Activated naive CD4-positive, alpha-beta T cell treated with anti-CD3 and anti-CD28 coated beads, Interleukin-2, amount 50 U/mL, for 24 hours (primary cell): ENCODE results near the gene KRTAP10-2.
"Not testable (repeated sequence)": the region's sequence is repeated elsewhere in the genome, so short reads cannot be mapped to it uniquely, and the experiment has no call there.

Experiments
- H3K27ac Mint-ChIP-seq: one replicate; pipeline ENCODE4 v1.8.0; 2021; ENCODE audit warnings: mild to moderate bottlenecking, mixed read lengths
- H3K27me3 Mint-ChIP-seq: one replicate; pipeline ENCODE4 v1.8.0; 2021; ENCODE audit warnings: mixed read lengths
- H3K36me3 Mint-ChIP-seq: one replicate; pipeline ENCODE4 v1.8.0; 2021; ENCODE audit warnings: mixed read lengths
- H3K4me1 Mint-ChIP-seq: one replicate; pipeline ENCODE4 v1.8.0; 2021; ENCODE audit warnings: mixed read lengths
- H3K4me3 Mint-ChIP-seq: one replicate; pipeline ENCODE4 v1.8.0; 2021; ENCODE audit warnings: mild to moderate bottlenecking, mixed read lengths
- H3K9me3 Mint-ChIP-seq: one replicate; pipeline ENCODE4 v1.8.0; 2021; ENCODE audit warnings: mixed read lengths

Gene KRTAP10-2

DNA sequence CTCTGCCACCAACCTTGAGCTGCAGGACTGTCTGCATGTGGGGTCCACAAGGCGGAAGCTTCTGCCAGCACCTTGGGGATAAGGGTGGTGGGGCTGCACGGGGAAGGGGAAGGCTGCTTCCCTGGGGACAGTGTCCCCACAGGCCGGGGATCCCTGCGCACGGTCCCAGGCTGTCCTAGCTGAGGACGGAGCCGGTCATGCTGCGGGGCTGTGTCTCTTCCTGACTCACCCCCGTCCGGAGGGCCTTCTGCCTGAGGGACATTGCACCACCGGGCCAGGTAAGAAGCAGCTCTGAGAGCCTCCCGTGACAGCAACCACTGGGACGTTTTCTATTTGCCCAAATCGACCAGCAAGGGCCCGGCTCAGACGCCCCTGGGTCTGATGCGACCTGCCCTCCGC, 41.2 kb downstream of the KRTAP10-2 start:
- no peaks in the 10 kb centered on the region for H3K4me1 Mint-ChIP-seq
- no peaks in the 10 kb centered on the region for H3K36me3 Mint-ChIP-seq
- H3K27me3 Mint-ChIP-seq = no peaks in the 10 kb centered on the region
- no peak overlapping the region for H3K27ac Mint-ChIP-seq
- no peak overlapping the region for H3K4me3 Mint-ChIP-seq
- no peaks in the 10 kb centered on the region for H3K9me3 Mint-ChIP-seq

DNA sequence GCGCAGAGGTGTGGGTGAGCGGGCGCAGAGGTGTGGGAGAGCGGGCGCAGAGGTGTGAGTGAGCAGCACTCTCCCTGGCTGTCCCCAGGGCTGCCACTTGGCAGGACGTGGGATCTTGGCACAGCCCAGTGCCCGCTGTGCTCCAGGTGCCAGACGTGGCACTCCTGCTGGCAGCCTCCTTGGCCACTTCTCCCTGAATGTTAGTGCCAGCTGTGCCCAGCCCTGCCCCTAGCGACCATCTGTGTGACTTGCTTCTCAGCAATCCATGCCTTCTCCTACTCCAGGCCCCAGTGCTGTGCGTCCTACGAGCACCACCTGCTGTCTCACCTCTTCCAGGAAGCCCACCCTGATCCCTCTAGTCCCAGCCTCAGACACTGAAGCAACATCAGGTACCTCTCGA, 41.8 kb downstream of the KRTAP10-2 start:
- Mint-ChIP-seq H3K4me3 (no peak overlapping the region), H3K36me3 (no peaks in the 10 kb centered on the region), H3K4me1 (no peaks in the 10 kb centered on the region), H3K9me3 (no peaks in the 10 kb centered on the region), H3K27me3 (no peaks in the 10 kb centered on the region), H3K27ac (no peak overlapping the region)

DNA sequence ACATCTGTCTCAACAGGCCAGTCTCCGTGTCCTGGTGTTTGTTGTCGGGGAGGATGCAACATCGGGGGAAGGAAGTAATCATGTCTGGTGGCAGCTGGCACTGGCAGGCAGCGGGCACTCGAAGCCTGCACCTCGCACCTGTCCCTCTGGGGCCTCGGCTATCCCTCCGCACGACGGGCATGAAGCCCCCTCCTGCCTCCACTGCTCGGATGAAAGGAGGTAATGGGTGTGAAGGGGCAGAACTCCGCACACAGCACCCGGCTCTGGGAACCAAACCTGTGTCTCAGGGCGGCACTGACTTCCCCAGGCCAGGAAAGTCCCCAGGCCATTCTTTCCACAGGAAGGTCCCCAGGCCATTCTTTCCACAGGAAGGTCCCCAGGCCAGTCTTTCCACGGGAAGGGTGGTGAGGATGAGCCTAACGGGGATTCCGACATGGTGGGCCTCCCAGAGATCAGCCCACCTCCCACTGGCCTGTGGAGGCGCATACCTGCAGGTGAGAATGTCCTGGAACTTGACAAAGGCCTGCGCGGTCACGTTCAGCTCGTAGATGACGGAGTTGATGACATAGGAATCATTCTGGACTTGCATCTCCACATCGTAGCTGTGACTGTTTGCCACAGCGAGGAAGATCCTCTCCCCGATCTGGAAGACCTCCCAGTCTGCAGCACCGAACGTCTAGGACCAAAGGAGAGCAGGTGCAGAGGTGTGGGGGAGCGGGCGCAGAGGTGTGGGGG, 42.4 kb downstream of the KRTAP10-2 start:
- no peaks in the 10 kb centered on the region for H3K36me3 Mint-ChIP-seq
- H3K27ac Mint-ChIP-seq = no peak overlapping the region
- no peaks in the 10 kb centered on the region for H3K9me3 Mint-ChIP-seq
- no peaks in the 10 kb centered on the region for H3K27me3 Mint-ChIP-seq
- H3K4me1 Mint-ChIP-seq = no peaks in the 10 kb centered on the region
- H3K4me3 Mint-ChIP-seq = no peak overlapping the region

DNA sequence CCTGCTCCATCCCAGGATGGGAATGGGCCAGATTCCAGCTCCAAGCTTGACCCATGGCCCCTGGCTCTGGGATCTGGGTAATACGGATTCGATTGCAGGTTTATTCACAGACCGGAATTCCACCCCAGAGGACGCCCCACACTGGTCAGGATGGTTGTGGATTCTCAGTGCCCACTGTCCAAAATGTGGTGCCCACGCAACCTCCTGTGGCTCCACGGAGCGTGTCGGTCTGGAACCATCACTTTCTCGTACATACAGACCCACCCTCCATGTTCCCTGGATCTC, 42.9 kb downstream of the KRTAP10-2 start:
- no peaks in the 10 kb centered on the region for H3K27me3 Mint-ChIP-seq
- no peak overlapping the region for H3K27ac Mint-ChIP-seq
- no peaks in the 10 kb centered on the region for H3K9me3 Mint-ChIP-seq
- H3K36me3 Mint-ChIP-seq = no peaks in the 10 kb centered on the region
- no peak overlapping the region for H3K4me3 Mint-ChIP-seq
- H3K4me1 Mint-ChIP-seq = no peaks in the 10 kb centered on the region

DNA sequence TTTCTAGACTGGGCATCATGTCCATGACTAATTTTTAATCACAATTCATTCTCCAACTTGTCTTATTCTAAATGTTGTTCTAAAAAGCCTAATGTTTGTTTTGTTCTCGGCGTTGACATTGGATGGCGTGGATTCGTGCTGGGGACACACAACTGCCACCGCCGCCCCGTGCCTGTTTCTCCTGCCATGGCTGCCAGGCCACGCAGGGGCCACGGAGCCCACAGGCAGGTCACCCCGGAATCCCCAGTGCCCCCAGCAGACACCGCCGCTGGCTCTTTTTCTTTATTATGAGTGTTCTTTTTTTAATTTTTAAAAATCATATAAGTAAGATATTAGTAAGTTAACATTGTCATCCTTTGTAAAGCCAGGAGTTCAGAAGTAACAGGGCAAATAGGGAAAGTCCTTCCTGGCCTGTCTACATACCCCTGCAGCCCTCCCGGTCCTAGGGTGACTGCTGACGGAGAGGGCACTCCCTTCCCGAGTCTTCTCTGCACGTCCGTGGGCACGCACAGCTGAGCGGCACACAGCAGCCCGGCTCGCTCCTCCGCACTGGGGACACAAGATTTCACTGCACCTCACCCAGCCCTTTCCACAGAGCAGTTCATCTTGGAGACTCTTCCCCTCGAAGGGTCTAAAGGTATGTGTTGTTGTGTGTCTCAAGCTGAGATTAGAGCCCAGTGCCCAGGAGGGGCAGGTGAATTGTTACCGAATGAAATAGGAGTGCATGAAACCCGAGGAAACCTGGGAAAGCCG, 43.5 kb downstream of the KRTAP10-2 start:
- Mint-ChIP-seq H3K4me3 (no peak overlapping the region), H3K9me3 (no peaks in the 10 kb centered on the region), H3K27ac (no peak overlapping the region), H3K36me3 (no peaks in the 10 kb centered on the region), H3K27me3 (no peaks in the 10 kb centered on the region), H3K4me1 (no peaks in the 10 kb centered on the region)

DNA sequence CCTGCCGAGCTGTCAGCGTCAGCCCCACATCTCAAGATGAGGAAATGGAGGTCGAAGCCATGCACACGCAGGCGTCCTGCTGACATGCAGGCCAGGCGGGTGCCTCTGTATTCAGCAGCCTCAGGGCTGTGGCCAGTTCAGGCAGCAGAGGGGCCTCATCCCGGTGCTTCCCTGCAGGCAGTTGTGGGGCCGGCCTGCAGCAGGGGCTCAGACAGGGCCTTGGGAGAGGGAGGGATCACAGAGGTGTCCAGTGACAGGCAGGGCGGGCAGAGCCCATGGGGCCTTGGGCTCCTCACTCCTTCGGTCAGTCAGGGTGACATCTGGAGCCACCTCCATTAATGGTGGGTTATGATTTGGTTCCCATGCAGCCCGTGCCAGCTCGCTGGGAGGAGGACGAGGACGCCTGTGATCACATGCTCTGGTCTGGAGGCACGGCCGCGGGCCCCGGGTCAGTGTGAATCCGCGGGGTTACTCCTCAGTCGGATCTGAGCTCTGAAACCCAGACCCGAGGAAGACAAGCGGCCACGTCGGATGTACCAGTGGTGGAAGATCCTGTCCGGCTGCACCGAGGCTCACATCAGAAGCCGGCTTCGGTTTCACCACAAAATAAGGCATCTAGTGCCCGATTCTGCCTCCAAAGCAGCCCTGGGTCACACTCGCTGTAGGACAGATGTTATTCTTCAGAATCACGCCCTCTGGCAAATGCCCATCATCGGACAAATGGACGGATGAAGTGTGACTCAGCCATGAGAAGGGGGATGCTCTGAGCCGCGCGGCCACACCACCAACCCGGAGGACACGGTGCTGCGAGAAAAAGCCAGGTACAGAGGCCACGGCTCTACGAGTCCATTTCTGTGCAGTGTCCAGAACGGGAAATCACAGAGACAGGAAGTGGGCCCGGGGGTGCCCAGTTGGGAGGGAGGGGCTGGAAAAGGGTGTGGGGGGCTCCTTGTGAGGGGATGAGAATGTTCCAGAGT, 44.7 kb downstream of the KRTAP10-2 start:
- no peak overlapping the region for H3K27ac Mint-ChIP-seq
- no peaks in the 10 kb centered on the region for H3K9me3 Mint-ChIP-seq
- H3K4me1 Mint-ChIP-seq = peaks cover 5% of the 10 kb centered on the region
- H3K4me3 Mint-ChIP-seq = no peak overlapping the region
- H3K27me3 Mint-ChIP-seq = no peaks in the 10 kb centered on the region
- no peaks in the 10 kb centered on the region for H3K36me3 Mint-ChIP-seq

DNA sequence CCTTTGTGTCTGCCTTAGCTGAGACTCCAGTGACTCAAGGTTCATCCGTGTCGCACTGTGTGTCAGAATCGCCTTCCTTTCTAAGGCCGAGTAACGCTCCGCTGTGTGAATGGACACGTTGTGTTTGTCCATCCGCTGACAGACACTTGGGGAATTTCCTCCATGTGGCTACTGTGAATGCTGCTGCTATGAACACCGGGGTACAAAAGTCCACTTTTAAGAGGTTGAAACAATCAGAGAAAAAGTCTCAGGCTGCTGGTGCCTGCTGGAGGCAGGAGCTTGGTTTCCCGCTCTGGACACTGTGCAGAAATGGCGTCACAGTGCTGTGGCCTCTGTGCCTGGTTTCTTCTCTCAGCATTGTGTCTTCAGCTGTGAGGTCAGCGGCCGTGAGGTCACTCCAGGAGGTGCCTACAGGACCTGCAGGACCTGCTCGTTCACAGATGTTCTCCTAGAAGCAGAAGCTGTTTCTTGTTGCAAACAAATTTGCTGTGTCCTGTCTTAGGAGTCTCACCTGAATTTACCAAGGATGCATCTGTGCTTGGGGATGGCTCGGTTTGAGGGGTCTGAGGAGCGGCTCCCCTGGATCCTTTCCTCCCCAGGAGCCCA, 45.5 kb downstream of the KRTAP10-2 start:
- no peaks in the 10 kb centered on the region for H3K27me3 Mint-ChIP-seq
- no peak overlapping the region for H3K27ac Mint-ChIP-seq
- H3K9me3 Mint-ChIP-seq = no peaks in the 10 kb centered on the region
- peaks cover 5% of the 10 kb centered on the region for H3K4me1 Mint-ChIP-seq
- no peak overlapping the region for H3K4me3 Mint-ChIP-seq
- no peaks in the 10 kb centered on the region for H3K36me3 Mint-ChIP-seq

DNA sequence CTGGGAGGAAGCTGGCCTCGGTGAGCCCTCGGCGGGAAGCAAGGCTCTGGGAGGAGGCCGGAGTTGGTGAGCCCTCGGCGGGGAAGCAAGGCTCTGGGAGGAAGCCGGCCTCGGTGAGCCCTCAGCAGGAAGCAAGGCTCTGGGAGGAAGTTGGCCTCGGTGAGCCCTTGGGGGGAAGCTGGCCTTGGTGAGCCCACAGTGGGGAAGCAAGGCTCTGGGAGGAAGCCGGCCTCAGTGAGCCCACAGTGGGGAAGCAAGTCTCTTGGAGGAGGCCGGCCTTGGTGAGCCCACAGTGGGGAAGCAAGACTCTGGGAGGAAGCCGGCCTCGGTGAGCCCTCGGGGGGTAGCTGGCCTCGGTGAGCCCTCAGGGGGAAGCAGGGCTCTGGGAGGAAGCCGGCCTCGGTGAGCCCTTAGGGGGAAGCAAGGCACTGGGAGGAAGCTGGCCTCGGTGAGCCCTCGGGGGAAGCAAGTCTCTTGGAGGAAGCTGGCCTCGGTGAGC, 47.4 kb downstream of the KRTAP10-2 start:
- Mint-ChIP-seq H3K36me3 (no peaks in the 10 kb centered on the region), H3K9me3 (no peaks in the 10 kb centered on the region), H3K4me3 (no peak overlapping the region), H3K4me1 (peaks cover 5% of the 10 kb centered on the region), H3K27ac (no peak overlapping the region), H3K27me3 (no peaks in the 10 kb centered on the region)

DNA sequence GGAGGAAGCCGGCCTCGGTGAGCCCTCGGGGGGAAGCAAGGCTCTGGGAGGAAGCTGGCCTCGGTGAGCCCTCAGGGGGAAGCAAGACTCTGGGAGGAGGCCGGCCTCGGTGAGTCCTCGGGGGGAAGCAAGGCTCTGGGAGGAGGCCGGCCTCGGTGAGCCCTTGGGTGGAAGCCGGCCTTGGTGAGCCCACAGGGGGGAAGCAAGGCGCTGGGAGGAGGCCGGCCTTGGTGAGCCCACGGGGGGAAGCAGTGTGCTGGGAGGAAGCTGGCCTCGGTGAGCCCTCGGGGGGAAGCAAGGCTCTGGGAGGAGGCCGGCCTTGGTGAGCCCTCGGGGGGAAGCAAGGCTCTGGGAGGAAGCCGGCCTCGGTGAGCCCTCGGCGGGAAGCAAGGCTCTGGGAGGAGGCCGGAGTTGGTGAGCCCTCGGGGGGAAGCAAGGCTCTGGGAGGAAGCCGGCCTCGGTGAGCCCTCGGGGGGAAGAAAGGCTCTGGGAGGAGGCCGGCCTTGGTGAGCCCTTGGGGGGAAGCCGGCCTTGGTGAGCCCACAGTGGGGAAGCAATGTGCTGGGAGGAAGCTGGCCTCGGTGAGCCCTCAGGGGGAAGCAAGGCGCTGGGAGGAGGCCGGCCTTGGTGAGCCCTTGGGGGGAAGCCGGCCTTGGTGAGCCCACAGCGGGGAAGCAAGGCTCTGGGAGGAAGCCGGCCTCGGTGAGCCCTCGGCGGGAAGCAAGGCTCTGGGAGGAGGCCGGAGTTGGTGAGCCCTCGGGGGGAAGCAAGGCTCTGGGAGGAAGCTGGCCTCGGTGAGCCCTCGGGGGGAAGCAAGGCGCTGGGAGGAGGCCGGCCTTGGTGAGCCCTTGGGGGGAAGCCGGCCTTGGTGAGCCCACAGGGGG, 48.1 kb downstream of the KRTAP10-2 start:
- not testable (repeated sequence) for H3K9me3 Mint-ChIP-seq, H3K27ac Mint-ChIP-seq, H3K27me3 Mint-ChIP-seq, H3K4me1 Mint-ChIP-seq, H3K36me3 Mint-ChIP-seq, H3K4me3 Mint-ChIP-seq

DNA sequence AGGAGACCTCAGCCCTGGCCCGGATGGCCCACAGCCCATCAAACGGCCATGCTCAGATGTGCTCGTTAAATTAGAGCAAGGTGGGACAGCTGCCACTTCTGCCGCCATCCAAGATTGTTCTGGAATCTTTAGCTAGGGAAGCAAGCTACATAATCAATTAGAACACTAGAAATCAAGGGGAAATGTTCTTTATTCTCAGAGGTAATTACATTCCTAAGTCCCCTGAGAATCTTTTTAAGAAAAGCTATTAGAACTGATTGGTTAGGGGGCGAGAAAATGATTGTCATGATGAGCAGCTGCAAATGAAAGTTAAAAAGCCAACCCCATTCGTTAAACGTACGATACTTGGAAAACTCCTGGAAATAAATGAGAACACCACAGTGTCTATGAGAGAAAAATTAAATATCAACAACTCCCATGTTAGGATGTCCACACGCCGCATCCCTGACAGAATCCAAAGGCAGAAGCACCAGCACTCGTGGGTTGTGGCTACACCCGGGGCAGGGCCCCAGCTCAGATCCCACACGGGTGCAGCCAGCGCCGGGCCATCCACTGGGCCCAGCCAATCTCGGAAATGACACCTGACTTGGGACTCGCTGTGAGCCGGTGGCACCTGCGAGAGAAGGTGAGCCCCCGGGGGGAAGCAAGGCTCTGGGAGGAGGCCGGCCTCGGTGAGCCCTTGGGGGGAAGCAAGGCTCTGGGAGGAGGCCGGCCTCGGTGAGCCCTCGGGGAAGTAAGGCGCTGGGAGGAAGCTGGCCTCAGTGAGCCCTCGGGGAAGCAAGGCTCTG, 48.9 kb downstream of the KRTAP10-2 start:
- Mint-ChIP-seq H3K27ac (no peak overlapping the region), H3K9me3 (no peaks in the 10 kb centered on the region), H3K36me3 (no peaks in the 10 kb centered on the region), H3K27me3 (no peaks in the 10 kb centered on the region), H3K4me3 (no peak overlapping the region), H3K4me1 (peaks cover 5% of the 10 kb centered on the region)
